ENCODE data around the gene ATP8A2.
"Not testable (repeated sequence)": the region's sequence is repeated elsewhere in the genome, so short reads cannot be mapped to it uniquely, and the experiment has no call there.

ATP8A2 gene

DNA sequence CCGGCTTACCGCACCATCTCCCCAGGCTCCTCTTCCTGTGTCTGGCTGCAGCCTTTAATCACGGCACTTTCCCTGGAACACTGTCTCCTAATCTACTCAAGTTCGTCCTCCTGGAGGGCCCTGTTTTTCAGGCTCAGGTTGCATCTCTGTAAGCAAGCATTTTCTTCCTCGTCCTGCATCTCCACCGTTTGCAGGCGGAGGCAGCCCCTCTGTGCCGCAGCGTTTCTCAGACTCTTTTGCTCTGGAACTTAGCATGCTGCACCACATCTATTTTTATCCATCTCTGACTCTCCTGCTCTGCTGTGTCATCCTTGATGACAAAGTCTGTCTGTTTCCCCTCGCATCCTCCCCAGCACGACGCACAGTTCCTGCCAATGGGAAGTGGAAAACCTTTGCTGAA, 117.5 kb downstream of the ATP8A2 start:
- Histone ChIP-seq H3K4me1 (ENCODE audit: control insufficient read depth in 2 of 2, insufficient read depth in 2 of 2, low read length in 2 of 2) (no peaks in the 10 kb centered on the region), H3K9me3 (ENCODE audit: control insufficient read depth in 2 of 2, low read length in 2 of 2) (no peaks in the 10 kb centered on the region), H3K27ac (ENCODE audit: low read depth in 2 of 2, low read length in 2 of 2) (no peak overlapping the region), H3K36me3 (ENCODE audit: control insufficient read depth in 2 of 2, insufficient read depth in 2 of 2, low read length in 2 of 2) (no peaks in the 10 kb centered on the region), H3K4me3 (ENCODE audit: low read length in 2 of 2) (no peak overlapping the region), H3K9ac (ENCODE audit: low read depth in 1 of 2, low read length in 2 of 2) (no peak overlapping the region), H3K27me3 (ENCODE audit: control insufficient read depth in 2 of 2, insufficient read depth in 2 of 2, low read length in 2 of 2) (no peaks in the 10 kb centered on the region)

DNA sequence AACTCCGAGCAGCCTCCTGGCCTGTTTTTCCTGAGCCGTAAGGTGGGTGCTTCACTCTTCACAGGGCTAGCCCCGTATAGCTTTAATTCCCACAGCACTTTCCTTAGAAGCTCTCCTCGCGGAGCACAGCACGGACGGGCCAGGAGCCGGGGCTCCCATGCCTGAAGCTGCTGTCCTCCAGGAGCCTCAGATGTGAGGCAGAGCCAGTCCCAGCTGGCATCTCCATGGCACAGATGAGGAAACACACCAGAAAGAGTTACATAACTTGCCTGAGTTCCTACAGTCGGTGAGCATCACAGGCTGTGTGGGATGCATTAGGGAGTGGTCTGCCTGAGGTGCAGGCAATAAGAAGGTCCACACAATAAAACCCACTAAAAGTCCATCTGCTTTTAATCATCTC, 118.5 kb downstream of the ATP8A2 start:
- Histone ChIP-seq H3K27me3 (ENCODE audit: control insufficient read depth in 2 of 2, insufficient read depth in 2 of 2, low read length in 2 of 2) (no peaks in the 10 kb centered on the region), H3K4me3 (ENCODE audit: low read length in 2 of 2) (no peak overlapping the region), H3K27ac (ENCODE audit: low read depth in 2 of 2, low read length in 2 of 2) (no peak overlapping the region)

DNA sequence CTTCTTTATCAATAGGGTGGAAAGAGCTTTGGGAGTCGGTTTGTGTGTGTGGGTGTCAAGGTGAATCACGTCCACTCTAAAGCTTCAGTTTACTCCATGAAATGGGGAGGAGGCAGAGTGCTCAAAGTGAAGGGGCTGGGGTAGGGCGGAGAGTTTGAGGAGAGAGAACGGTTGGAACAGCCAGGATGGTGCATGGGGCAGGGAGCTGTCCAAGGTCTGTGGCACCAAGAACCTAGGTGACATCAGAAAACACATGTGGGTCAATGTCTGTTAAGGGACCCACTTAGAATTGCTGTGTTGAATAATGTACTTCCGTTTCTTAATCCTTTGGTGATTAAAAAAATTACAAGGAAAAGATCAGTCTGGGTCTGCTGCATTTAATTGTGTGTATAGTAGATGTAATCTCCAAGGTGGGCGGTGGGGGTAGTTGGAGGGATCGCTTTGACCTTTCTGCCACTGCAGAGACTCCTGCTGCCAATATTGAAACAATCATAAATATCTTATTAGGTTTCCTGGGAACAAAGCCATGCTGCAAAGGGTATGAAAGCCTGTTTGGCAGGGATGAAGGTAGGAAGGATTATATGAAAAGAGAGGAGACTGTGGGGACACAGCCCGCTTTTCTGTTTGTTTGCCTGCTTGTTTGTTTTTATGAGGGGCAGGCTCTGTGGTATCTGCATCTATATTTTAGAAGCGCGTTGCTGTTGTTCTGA, 122.3 kb downstream of the ATP8A2 start:
- Histone ChIP-seq H3K36me3 (ENCODE audit: control insufficient read depth in 2 of 2, insufficient read depth in 2 of 2, low read length in 2 of 2) (no peaks in the 10 kb centered on the region), H3K4me1 (ENCODE audit: control insufficient read depth in 2 of 2, insufficient read depth in 2 of 2, low read length in 2 of 2) (no peaks in the 10 kb centered on the region), H3K27me3 (ENCODE audit: control insufficient read depth in 2 of 2, insufficient read depth in 2 of 2, low read length in 2 of 2) (no peaks in the 10 kb centered on the region), H3K27ac (ENCODE audit: low read depth in 2 of 2, low read length in 2 of 2) (no peak overlapping the region), H3K9me3 (ENCODE audit: control insufficient read depth in 2 of 2, low read length in 2 of 2) (no peaks in the 10 kb centered on the region), H3K4me3 (ENCODE audit: low read length in 2 of 2) (no peak overlapping the region), H3K9ac (ENCODE audit: low read depth in 1 of 2, low read length in 2 of 2) (no peak overlapping the region)

More for the DNA sequence above, 118.5 kb downstream of the ATP8A2 start:
- Histone ChIP-seq H3K9me3 (ENCODE audit: control insufficient read depth in 2 of 2, low read length in 2 of 2) (no peaks in the 10 kb centered on the region), H3K9ac (ENCODE audit: low read depth in 1 of 2, low read length in 2 of 2) (no peak overlapping the region), H3K4me1 (ENCODE audit: control insufficient read depth in 2 of 2, insufficient read depth in 2 of 2, low read length in 2 of 2) (no peaks in the 10 kb centered on the region), H3K36me3 (ENCODE audit: control insufficient read depth in 2 of 2, insufficient read depth in 2 of 2, low read length in 2 of 2) (no peaks in the 10 kb centered on the region)

DNA sequence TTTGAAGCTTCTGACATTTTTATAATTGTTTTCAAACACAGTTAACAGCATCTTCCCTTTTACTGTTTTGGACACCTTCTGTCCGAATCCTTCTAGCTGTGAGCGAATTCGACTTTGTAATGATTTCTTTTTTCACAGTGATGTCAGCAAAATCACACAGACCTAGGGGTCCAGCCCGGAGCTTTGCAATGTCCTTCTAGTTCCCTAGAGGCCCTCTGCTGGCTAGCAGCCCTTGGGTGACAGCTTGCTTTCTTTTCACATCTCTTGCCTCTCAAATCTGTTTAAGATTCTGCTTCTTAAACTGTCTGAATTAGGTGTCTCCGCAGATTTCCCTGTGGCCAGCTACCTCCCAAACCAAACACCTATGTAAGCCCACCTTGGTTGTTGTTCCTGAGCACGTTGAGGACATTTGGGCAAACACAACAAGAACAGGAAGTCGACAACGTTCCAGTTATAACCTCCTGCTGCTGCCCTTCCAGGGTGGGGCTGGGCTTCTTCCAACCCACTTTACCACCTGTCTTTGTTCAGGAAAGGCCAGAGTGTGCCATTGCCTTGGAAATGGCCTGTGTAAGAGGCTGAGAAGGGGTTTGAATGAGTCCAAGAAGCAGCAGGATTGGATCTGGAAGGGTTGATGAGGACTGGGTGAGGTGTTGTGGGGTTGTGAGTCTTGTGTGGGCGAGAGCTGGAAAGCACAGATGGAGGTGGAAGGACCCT, 123.1 kb downstream of the ATP8A2 start:
- H3K27ac ChIP-seq (ENCODE audit: low read depth in 2 of 2, low read length in 2 of 2): no peak overlapping the region
- no peak overlapping the region for H3K4me3 ChIP-seq (ENCODE audit: low read length in 2 of 2)
- no peaks in the 10 kb centered on the region for H3K36me3 ChIP-seq (ENCODE audit: control insufficient read depth in 2 of 2, insufficient read depth in 2 of 2, low read length in 2 of 2)
- no peaks in the 10 kb centered on the region for H3K27me3 ChIP-seq (ENCODE audit: control insufficient read depth in 2 of 2, insufficient read depth in 2 of 2, low read length in 2 of 2)
- H3K9ac ChIP-seq (ENCODE audit: low read depth in 1 of 2, low read length in 2 of 2): no peak overlapping the region
- H3K4me1 ChIP-seq (ENCODE audit: control insufficient read depth in 2 of 2, insufficient read depth in 2 of 2, low read length in 2 of 2): no peaks in the 10 kb centered on the region
- no peaks in the 10 kb centered on the region for H3K9me3 ChIP-seq (ENCODE audit: control insufficient read depth in 2 of 2, low read length in 2 of 2)

DNA sequence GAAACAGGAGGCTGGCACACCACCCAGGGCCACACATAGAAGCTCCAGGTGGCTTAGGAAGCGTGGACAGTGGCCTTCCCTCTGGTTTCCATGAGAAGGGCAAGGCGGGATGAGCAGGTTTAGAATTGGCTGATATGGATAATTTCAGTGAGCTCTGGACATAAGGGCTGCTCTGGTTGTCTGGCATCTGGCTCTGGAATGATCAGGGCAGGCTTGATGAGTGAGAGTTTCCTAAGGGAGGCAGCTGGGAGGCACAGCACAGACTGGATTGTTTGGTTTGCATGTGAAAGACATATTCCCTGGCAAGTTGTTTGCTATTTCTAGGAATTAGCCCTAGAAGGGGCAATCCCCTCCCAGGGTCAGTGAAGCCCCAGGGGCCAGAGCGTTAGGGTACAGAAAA, 129.5 kb downstream of the ATP8A2 start:
- peaks cover 0 to 2% of the 10 kb centered on the region in 2 donors for H3K27me3 ChIP-seq (ENCODE audit: control insufficient read depth in 2 of 2, insufficient read depth in 2 of 2, low read length in 2 of 2)

DNA sequence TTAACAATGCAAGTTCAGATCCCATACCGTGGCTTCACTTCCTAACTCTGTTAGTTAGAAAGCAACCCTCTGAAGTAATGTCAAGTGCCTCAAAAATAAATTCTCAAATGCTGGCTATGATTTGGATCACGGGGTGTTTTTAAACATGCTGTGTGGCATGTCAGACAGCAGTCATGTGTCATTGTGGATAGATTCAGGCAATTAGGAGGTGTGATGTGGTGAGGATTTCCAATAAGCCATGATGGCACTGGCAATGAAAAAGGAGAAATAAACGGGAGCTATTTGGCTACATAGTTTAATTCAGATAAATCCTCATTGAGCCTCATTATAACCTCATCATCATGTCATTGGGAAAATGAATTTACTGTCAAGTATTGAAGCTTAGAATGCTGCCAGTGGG, 130.3 kb downstream of the ATP8A2 start:
- no peak overlapping the region for H3K4me3 ChIP-seq (ENCODE audit: low read length in 2 of 2)
- no peaks in the 10 kb centered on the region for H3K9me3 ChIP-seq (ENCODE audit: control insufficient read depth in 2 of 2, low read length in 2 of 2)
- H3K27me3 ChIP-seq (ENCODE audit: control insufficient read depth in 2 of 2, insufficient read depth in 2 of 2, low read length in 2 of 2): peaks cover 0 to 2% of the 10 kb centered on the region in 2 donors
- H3K9ac ChIP-seq (ENCODE audit: low read depth in 1 of 2, low read length in 2 of 2): no peak overlapping the region
- no peaks in the 10 kb centered on the region for H3K4me1 ChIP-seq (ENCODE audit: control insufficient read depth in 2 of 2, insufficient read depth in 2 of 2, low read length in 2 of 2)
- H3K36me3 ChIP-seq (ENCODE audit: control insufficient read depth in 2 of 2, insufficient read depth in 2 of 2, low read length in 2 of 2): no peaks in the 10 kb centered on the region
- no peak overlapping the region for H3K27ac ChIP-seq (ENCODE audit: low read depth in 2 of 2, low read length in 2 of 2)

More for the DNA sequence above, 129.5 kb downstream of the ATP8A2 start:
- Histone ChIP-seq H3K4me1 (ENCODE audit: control insufficient read depth in 2 of 2, insufficient read depth in 2 of 2, low read length in 2 of 2) (no peaks in the 10 kb centered on the region), H3K9ac (ENCODE audit: low read depth in 1 of 2, low read length in 2 of 2) (no peak overlapping the region), H3K4me3 (ENCODE audit: low read length in 2 of 2) (no peak overlapping the region), H3K36me3 (ENCODE audit: control insufficient read depth in 2 of 2, insufficient read depth in 2 of 2, low read length in 2 of 2) (no peaks in the 10 kb centered on the region), H3K27ac (ENCODE audit: low read depth in 2 of 2, low read length in 2 of 2) (no peak overlapping the region), H3K9me3 (ENCODE audit: control insufficient read depth in 2 of 2, low read length in 2 of 2) (no peaks in the 10 kb centered on the region)

DNA sequence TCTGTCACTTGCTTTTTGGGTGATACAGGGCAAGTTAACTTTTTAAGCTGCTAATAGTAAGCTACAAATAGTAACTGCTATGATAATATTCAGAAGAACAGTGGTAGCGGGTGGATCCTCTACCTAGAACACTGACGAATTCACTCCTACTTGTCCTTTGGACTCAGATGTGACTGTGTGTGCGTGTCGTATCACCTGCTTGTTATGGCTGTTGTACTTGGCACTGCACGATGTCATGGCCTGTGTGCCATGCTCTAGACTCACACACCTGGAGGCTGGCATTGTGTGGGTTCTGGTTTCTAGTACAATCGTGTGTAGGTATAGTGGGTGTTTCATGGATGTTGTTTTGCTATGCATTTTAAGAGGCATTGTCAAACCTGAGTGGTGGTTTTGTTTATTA, 130.8 kb downstream of the ATP8A2 start:
- H3K36me3 ChIP-seq (ENCODE audit: control insufficient read depth in 2 of 2, insufficient read depth in 2 of 2, low read length in 2 of 2): no peaks in the 10 kb centered on the region
- H3K9ac ChIP-seq (ENCODE audit: low read depth in 1 of 2, low read length in 2 of 2): no peak overlapping the region
- H3K9me3 ChIP-seq (ENCODE audit: control insufficient read depth in 2 of 2, low read length in 2 of 2): no peaks in the 10 kb centered on the region
- no peaks in the 10 kb centered on the region for H3K4me1 ChIP-seq (ENCODE audit: control insufficient read depth in 2 of 2, insufficient read depth in 2 of 2, low read length in 2 of 2)
- H3K27ac ChIP-seq (ENCODE audit: low read depth in 2 of 2, low read length in 2 of 2): no peak overlapping the region
- no peak overlapping the region for H3K4me3 ChIP-seq (ENCODE audit: low read length in 2 of 2)
- H3K27me3 ChIP-seq (ENCODE audit: control insufficient read depth in 2 of 2, insufficient read depth in 2 of 2, low read length in 2 of 2): peaks cover 0 to 2% of the 10 kb centered on the region in 2 donors

DNA sequence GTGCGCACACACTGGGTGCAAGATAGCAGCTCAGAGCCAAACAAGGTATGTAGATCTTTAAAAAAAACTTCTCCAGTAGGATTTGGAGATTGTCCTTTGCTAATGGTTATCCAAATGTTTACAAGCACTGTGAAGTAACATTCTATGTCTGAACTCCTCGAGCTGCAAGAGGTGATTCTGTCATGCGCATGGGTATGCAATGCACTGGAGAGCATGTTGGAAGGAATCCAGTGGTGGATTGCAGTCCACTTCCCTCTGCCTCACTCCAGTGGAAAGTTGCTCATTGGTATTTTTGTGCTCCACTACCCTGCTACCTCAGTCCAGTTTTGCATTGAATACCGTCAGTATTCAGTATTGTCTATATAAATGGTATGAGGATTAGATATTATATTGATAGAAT, 132.1 kb downstream of the ATP8A2 start:
- Histone ChIP-seq H3K36me3 (ENCODE audit: control insufficient read depth in 2 of 2, insufficient read depth in 2 of 2, low read length in 2 of 2) (no peaks in the 10 kb centered on the region), H3K4me1 (ENCODE audit: control insufficient read depth in 2 of 2, insufficient read depth in 2 of 2, low read length in 2 of 2) (no peaks in the 10 kb centered on the region), H3K27me3 (ENCODE audit: control insufficient read depth in 2 of 2, insufficient read depth in 2 of 2, low read length in 2 of 2) (peaks cover 0 to 2% of the 10 kb centered on the region in 2 donors), H3K4me3 (ENCODE audit: low read length in 2 of 2) (no peak overlapping the region), H3K9me3 (ENCODE audit: control insufficient read depth in 2 of 2, low read length in 2 of 2) (no peaks in the 10 kb centered on the region), H3K9ac (ENCODE audit: low read depth in 1 of 2, low read length in 2 of 2) (no peak overlapping the region), H3K27ac (ENCODE audit: low read depth in 2 of 2, low read length in 2 of 2) (no peak overlapping the region)

DNA sequence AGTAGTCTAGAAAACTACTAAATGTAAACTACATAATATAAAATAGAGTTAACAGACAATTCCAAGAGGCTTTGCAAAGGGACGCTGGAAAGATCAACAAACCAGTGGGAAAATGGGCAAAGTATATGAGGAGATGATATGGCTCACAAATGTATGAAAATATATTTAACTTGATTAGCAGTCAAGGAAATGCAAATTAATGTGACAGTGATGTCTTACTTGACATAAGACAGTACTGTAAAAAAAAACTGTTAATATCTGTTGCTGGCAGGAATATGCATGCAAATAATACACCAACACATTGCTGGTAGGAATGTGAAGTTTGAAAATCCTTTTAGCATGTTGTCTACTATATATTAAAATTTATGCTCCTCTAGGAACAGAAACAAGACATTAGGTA, 136.1 kb downstream of the ATP8A2 start:
- H3K27ac ChIP-seq (ENCODE audit: low read depth in 2 of 2, low read length in 2 of 2): no peak overlapping the region
- no peaks in the 10 kb centered on the region for H3K4me1 ChIP-seq (ENCODE audit: control insufficient read depth in 2 of 2, insufficient read depth in 2 of 2, low read length in 2 of 2)
- no peaks in the 10 kb centered on the region for H3K27me3 ChIP-seq (ENCODE audit: control insufficient read depth in 2 of 2, insufficient read depth in 2 of 2, low read length in 2 of 2)
- no peaks in the 10 kb centered on the region for H3K36me3 ChIP-seq (ENCODE audit: control insufficient read depth in 2 of 2, insufficient read depth in 2 of 2, low read length in 2 of 2)
- no peak overlapping the region for H3K4me3 ChIP-seq (ENCODE audit: low read length in 2 of 2)
- no peaks in the 10 kb centered on the region for H3K9me3 ChIP-seq (ENCODE audit: control insufficient read depth in 2 of 2, low read length in 2 of 2)
- no peak overlapping the region for H3K9ac ChIP-seq (ENCODE audit: low read depth in 1 of 2, low read length in 2 of 2)

DNA sequence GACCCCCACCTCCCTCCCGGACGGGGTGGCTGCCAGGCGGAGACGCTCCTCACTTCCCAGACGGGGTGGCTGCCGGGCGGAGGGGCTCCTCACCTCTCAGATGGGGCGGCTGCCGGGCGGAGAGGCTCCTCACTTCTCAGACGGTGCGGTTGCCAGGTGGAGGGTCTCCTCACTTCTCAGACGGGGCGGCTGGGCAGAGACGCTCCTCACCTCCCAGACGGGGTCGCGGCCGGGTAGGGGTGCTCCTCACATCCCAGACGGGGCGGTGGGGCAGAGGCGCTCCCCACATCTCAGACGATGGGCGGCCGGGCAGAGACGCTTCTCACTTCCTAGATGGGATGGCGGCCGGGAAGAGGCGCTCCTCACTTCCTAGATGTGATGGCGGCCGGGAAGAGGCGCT, 141.3 kb downstream of the ATP8A2 start:
- not testable (repeated sequence) for H3K4me3 ChIP-seq (ENCODE audit: low read length in 2 of 2); H3K4me1 ChIP-seq (ENCODE audit: control insufficient read depth in 2 of 2, insufficient read depth in 2 of 2, low read length in 2 of 2); H3K9ac ChIP-seq (ENCODE audit: low read depth in 1 of 2, low read length in 2 of 2); H3K27me3 ChIP-seq (ENCODE audit: control insufficient read depth in 2 of 2, insufficient read depth in 2 of 2, low read length in 2 of 2); H3K27ac ChIP-seq (ENCODE audit: low read depth in 2 of 2, low read length in 2 of 2); H3K9me3 ChIP-seq (ENCODE audit: control insufficient read depth in 2 of 2, low read length in 2 of 2); H3K36me3 ChIP-seq (ENCODE audit: control insufficient read depth in 2 of 2, insufficient read depth in 2 of 2, low read length in 2 of 2)

All from mucosa of rectum (tissue), 2 donors.